Heart left ventricle (tissue), 13 donors: ENCODE data around the gene ESRRG.

Source experiments
- POLR2A ChIP-seq, 2 donors: fragments of 450-650 bp; IDR thresholded peaks; one replicate each; pipeline ENCODE4 v1.6.1; 2017; ENCODE audit warnings: antibody characterized with exemption in 2 of 2, mild to moderate bottlenecking in 2 of 2, moderate library complexity in 2 of 2
- TF ChIP-seq, protein P1 (sequence below), 12 donors: fragments of 200-600 bp; sonication (generic) in 4 of 12; IDR thresholded peaks; one replicate each; pipeline versions ENCODE4 v1.5.0 to v1.8.0; 2018 to 2022; ENCODE audit warnings: antibody characterized with exemption in 12 of 12, mild to moderate bottlenecking in 5 of 12
- donor health status: ischemic (EF 13 %, LVEDD 7.1; RV severe dilation, severe dysfunction).
- donor health status: DM: no; HTN: yes; CAD: no.
- donor health status: DM: no; HTN: no; CAD: no.
- donor health status: ischemic (EF 25% LVEDD 6.9; RV normal size, moderate dysfunction).
- donor health status: ischemic (EF 25% LVEDD 5.7; RV mildly dilated, moderate dysfunction).
- donor health status: ischemic (EF 35%, LVEDD 5.7; RV mildly dilated, moderate dysfunction).
- donor health status: nonischemic (EF 11% LVEDD 7.7; RV severe dilation, severe dysfunction).
- donor health status: DM: yes; HTN: yes; CAD: no.
- donor health status: PGD.
- donor health status: ischemic (EF 29% LVEDD 5.4; RV normal size, mild dysfunction).
- donor health status: nonischemic (EF 23%, LVEDD 6.1; RV moderate dilation, normal function).

DNA sequence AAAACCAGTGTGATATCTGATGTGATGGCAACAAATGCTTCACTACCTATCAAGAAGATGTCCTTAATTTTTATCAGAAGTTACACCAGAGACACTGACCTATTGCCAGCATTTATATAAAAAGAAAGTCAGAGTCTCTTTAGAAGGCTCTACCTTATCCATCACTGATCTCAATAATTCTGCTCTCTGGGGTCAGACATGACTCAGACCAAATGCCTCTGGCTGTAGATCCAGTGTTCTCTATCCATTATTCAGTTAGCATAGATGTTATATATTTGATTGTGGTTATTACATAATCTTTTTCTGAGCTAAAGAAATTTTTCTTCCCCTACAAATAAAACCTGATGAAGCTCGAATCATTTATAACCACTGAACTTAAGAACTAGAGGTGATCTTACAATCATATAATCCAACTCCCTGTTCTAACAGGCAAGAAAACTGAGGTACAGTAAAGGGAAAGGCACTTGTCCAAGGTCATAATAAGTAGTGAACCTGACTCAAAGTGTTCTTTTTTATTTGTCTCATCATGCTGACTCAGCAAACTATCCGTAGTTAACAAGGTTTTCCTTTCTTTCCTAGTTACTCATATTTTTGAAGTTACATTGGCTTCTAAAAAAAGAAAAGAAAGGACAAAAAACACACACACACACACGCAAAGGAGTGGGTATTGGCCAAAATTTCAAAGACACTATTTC lies 43.6 kb upstream of the ESRRG start:
- no peak for TF ChIP-seq POLR2A (IDR thresholded peaks at IDR 0.05)
- TF ChIP-seq, protein P1, sequence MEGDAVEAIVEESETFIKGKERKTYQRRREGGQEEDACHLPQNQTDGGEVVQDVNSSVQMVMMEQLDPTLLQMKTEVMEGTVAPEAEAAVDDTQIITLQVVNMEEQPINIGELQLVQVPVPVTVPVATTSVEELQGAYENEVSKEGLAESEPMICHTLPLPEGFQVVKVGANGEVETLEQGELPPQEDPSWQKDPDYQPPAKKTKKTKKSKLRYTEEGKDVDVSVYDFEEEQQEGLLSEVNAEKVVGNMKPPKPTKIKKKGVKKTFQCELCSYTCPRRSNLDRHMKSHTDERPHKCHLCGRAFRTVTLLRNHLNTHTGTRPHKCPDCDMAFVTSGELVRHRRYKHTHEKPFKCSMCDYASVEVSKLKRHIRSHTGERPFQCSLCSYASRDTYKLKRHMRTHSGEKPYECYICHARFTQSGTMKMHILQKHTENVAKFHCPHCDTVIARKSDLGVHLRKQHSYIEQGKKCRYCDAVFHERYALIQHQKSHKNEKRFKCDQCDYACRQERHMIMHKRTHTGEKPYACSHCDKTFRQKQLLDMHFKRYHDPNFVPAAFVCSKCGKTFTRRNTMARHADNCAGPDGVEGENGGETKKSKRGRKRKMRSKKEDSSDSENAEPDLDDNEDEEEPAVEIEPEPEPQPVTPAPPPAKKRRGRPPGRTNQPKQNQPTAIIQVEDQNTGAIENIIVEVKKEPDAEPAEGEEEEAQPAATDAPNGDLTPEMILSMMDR (IDR thresholded peaks at IDR 0.05): no peak
